T-cell (primary cell): ENCODE results near the gene DLG1. TPM values are rescaled to one million over a fixed set of nuclear protein-coding genes. Genes with fewer than 3 reads are reported as not detected.

Source experiments
- ATAC-seq, 4 experiments: fragments of 200-7000 bp in 3 of 4; fragments of 150-1000 bp in 1 of 4; cut with Tn5 transposase; replicated peaks in 1 of 4; 1 replicate in 3 of 4; 2 replicates in 1 of 4; pipeline ENCODE4 v1.10.0; 2021; ENCODE audit warnings: moderate library complexity in 3 of 4, mild to moderate bottlenecking in 2 of 4, moderate number of reproducible peaks in 1 of 4
- CTCF ChIA-PET, 2 donors: fragments of 300-600 bp; sonication (Branson Sonifier 250); formaldehyde crosslinking; loops; one replicate each; lab custom pipeline; 2022; ENCODE audit warnings: antibody characterized with exemption in 2 of 2; lab: Charles Lee
- POLR2A ChIA-PET, 2 donors: fragments of 300-600 bp; sonication (Branson Sonifier 250); formaldehyde crosslinking; loops; one replicate each; lab custom pipeline; 2022; ENCODE audit warnings: antibody characterized with exemption in 2 of 2; lab: Charles Lee
- DNase-seq, 35 experiments: peaks; one replicate each; pipeline versions ENCODE4 v3.0.0 to v3.0.0-alpha.2; 2013 to 2023
- H3K27ac ChIP-seq: one replicate; pipeline ENCODE4 v1.5.1; 2013; ENCODE audit warnings: low read length
- H3K27me3 ChIP-seq, 2 experiments: replicated peaks in 1 of 2; 1 replicate in 1 of 2; 2 replicates in 1 of 2; pipeline versions ENCODE4 v1.6.1 to v1.7.0; 2013; ENCODE audit warnings: low read length in 1 of 2, mixed read lengths in 1 of 2; ENCODE audit not compliant: control insufficient read depth in 2 of 2, insufficient read depth in 2 of 2; ENCODE audit errors: extremely low read depth in 1 of 2
- H3K36me3 ChIP-seq, 2 donors: 1 replicate in 1 of 2; 2 replicates in 1 of 2; pipeline versions ENCODE4 v1.6.1 to v1.7.0; 2013; ENCODE audit warnings: low read length in 1 of 2; ENCODE audit not compliant: control insufficient read depth in 2 of 2, insufficient read depth in 1 of 2; ENCODE audit errors: extremely low read depth in 1 of 2
- H3K4me1 ChIP-seq, 2 experiments: 1 replicate in 1 of 2; 2 replicates in 1 of 2; pipeline versions ENCODE4 v1.6.1 to v1.7.0; 2013; ENCODE audit warnings: low read length in 2 of 2, mixed read lengths in 1 of 2; ENCODE audit not compliant: insufficient read depth in 2 of 2, control insufficient read depth in 1 of 2; ENCODE audit errors: extremely low read depth in 1 of 2
- H3K4me3 ChIP-seq, 2 donors: 1 replicate in 1 of 2; 2 replicates in 1 of 2; pipeline versions ENCODE4 v1.5.1 to v1.7.0; 2013; ENCODE audit warnings: mild to moderate bottlenecking in 2 of 2, low read length in 1 of 2, moderate library complexity in 1 of 2; ENCODE audit not compliant: control insufficient read depth in 1 of 2; ENCODE audit errors: extremely low read depth in 1 of 2
- H3K9me3 ChIP-seq: 2 replicates; pipeline ENCODE4 v1.7.0; 2013
- H3K27ac Mint-ChIP-seq, 2 donors: one replicate each; pipeline ENCODE4 v1.8.0; 2020 to 2021; ENCODE audit warnings: mild to moderate bottlenecking in 2 of 2, mixed read lengths in 2 of 2
- H3K27me3 Mint-ChIP-seq, 2 donors: one replicate each; pipeline ENCODE4 v1.8.0; 2021 to 2022; ENCODE audit warnings: mixed read lengths in 2 of 2
- H3K36me3 Mint-ChIP-seq: one replicate; pipeline ENCODE4 v1.8.0; 2021; ENCODE audit warnings: mixed read lengths
- H3K4me1 Mint-ChIP-seq, 3 donors: one replicate each; pipeline ENCODE4 v1.8.0; 2020 to 2022; ENCODE audit warnings: mixed read lengths in 3 of 3, mild to moderate bottlenecking in 1 of 3
- H3K4me3 Mint-ChIP-seq, 3 donors: one replicate each; pipeline ENCODE4 v1.8.0; 2020 to 2022; ENCODE audit warnings: mild to moderate bottlenecking in 3 of 3, mixed read lengths in 3 of 3, moderate library complexity in 3 of 3
- H3K9me3 Mint-ChIP-seq, 3 donors: one replicate each; pipeline ENCODE4 v1.8.0; 2020 to 2022; ENCODE audit warnings: mixed read lengths in 3 of 3
- WGBS: methylation state at CpG from one replicate; pipeline ENCODE4 v1.1.5; 2013; ENCODE audit warnings: missing lambda C conversion rate; ENCODE audit not compliant: insufficient coverage; 5-methylcytosine and 5-hydroxymethylcytosine counted together
- total RNA-seq, 35 experiments: library from RNA in 6 of 35; stranded (reverse) in 6 of 35; fragments of 120-200 nt in 1 of 35; gene quantifications; one replicate each; pipeline versions ENCODE4 v1.2.1 to v1.2.4 and lab custom pipeline; 2013 to 2026

Gene DLG1
- total RNA-seq, 5 donors from 2014 or later (not counting 1 experiment from before 2014, with no cell fraction given) = 65.5 to 96.5 (median 68.4) TPM

DNA sequence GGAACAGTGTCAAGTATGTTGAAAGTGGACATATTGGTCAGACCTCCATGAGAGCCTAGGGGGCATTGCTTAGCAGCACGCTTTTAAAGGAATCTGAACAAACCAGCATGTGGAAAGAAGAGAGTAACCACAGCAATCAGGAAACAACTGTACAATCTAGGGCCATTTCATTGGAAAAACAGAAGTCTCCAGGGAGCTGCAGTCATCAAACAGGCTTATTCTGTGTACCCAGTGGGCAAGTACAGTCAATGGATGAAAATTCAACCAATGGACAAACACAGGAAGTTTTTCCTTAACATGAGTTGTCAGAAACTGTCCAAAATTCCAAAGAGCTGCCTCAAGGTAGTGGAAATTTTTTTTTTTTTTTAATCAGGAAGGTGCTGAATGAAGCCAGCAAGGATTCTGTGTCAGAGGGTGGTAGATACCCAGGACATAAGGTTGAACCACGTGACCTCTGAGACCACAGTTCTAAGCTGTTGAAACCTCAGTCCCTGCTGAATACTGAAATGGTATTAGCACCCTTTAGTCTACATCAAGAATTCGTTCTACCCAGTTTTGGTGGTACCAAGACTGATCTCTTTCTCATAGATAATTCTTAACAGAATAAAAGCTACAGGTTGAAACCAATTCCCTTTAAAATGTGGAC is 4.4 kb upstream of the DLG1 start:
- H3K4me1 Mint-ChIP-seq = peaks cover 15 to 17% (median 17%) of the 10 kb centered on the region in 3 donors
- peaks cover 9 to 11% of the 10 kb centered on the region in 2 donors for H3K27me3 Mint-ChIP-seq
- POLR2A ChIA-PET = no interaction called here
- Histone ChIP-seq H3K4me1 (peaks cover 11 to 16% of the 10 kb centered on the region in 2 experiments), H3K4me3 (no peak overlapping the region), H3K36me3 (no peaks in the 10 kb centered on the region), H3K27ac (no peak overlapping the region), H3K9me3 (no peaks in the 10 kb centered on the region), H3K27me3 (peaks cover 3 to 5% of the 10 kb centered on the region in 2 experiments)
- H3K9me3 Mint-ChIP-seq = no peaks in the 10 kb centered on the region
- ATAC-seq = no peak
- CTCF ChIA-PET = interaction anchor here in 1 of 2 donors (0.9 to 1.1 kb wide), 2 partner anchors 10 to 46 kb away, joined by 3 read pairs; no protein-coding TSS in a partner anchor
- no peak overlapping the region for H3K4me3 Mint-ChIP-seq
- 61% methylated on average over 2 of the region's 3 CpGs for WGBS
- no peak overlapping the region for H3K27ac Mint-ChIP-seq
- H3K36me3 Mint-ChIP-seq = no peaks in the 10 kb centered on the region
- DNase-seq = peak in 1 of 35 experiments; percentile 34

DNA sequence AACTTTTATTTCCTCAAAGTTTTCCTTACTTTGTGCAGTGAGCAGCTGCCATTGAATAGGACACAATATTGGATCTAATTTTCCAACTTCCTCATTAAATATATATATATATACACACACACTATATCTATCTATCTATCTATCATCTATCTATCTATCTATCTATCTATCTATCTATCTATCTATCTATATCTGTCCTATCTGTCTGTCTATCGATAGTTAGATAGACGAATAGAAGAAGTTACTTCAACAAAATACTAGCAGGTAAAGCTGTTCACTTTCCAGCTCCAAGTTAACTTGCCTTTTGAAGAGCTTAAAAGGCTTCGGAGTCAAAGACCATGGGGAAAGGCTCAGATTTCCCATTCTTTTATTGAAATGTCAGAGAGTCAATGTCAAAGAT is 3.6 kb upstream of the DLG1 start:
- no peak overlapping the region for H3K27ac ChIP-seq
- no peak for DNase-seq
- POLR2A ChIA-PET = no interaction called here
- H3K27me3 Mint-ChIP-seq = peaks cover 9 to 11% of the 10 kb centered on the region in 2 donors
- no peak overlapping the region for H3K4me3 ChIP-seq
- no peak overlapping the region for H3K4me3 Mint-ChIP-seq
- CTCF ChIA-PET = interaction anchor here in 1 of 2 donors (0.9 kb wide), 1 partner anchor 11 kb away, joined by 3 read pairs; no protein-coding TSS in a partner anchor
- H3K4me1 Mint-ChIP-seq = peaks cover 18 to 19% (median 18%) of the 10 kb centered on the region in 3 donors
- H3K36me3 Mint-ChIP-seq = no peaks in the 10 kb centered on the region
- H3K36me3 ChIP-seq = no peaks in the 10 kb centered on the region
- H3K9me3 ChIP-seq = no peaks in the 10 kb centered on the region
- whole genome bisulfite sequencing = no CpG with 5 or more reads among the region's 3 CpGs
- H3K4me1 ChIP-seq = peaks cover 11 to 16% of the 10 kb centered on the region in 2 experiments
- no peak overlapping the region for H3K27ac Mint-ChIP-seq
- peaks cover 3 to 5% of the 10 kb centered on the region in 2 experiments for H3K27me3 ChIP-seq
- no peak for ATAC-seq
- no peaks in the 10 kb centered on the region for H3K9me3 Mint-ChIP-seq

DNA sequence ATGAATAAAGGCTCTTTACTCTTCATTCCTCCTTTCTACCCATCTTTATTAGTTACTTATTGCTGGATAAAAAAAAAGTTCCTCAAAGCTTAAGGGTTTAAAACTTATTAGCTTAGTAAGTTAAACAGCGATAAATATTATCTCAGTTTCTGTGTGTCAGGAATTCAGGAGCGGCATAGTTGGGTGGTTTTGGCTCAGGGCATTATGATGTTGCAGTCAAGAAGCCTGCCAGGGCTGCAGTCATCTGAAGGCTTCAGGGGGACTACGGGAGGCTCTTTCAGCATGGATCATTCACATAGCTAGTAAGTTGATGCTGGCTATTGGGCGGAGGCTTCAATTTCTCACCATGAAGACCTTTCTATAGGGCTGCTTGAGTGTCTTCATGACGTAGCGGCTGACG is 1.9 kb upstream of the DLG1 start:
- WGBS = 95% methylated on average over 4 of the region's 7 CpGs
- Histone ChIP-seq H3K9me3 (no peaks in the 10 kb centered on the region), H3K36me3 (no peaks in the 10 kb centered on the region), H3K4me1 (peaks cover 13 to 19% of the 10 kb centered on the region in 2 experiments), H3K27ac (no peak overlapping the region), H3K27me3 (peaks cover 3 to 5% of the 10 kb centered on the region in 2 experiments), H3K4me3 (no peak overlapping the region)
- no peak overlapping the region for H3K27ac Mint-ChIP-seq
- H3K27me3 Mint-ChIP-seq = peaks cover 9 to 11% of the 10 kb centered on the region in 2 donors
- no peak overlapping the region for H3K4me3 Mint-ChIP-seq
- ChIA-PET POLR2A (interaction anchor here in 1 of 2 donors (0.6 kb wide), 2 partner anchors 14 to 647 kb away, joined by 3 read pairs; no protein-coding TSS in a partner anchor), CTCF (no interaction called here)
- DNase-seq = no peak
- no peaks in the 10 kb centered on the region for H3K9me3 Mint-ChIP-seq
- no peak for ATAC-seq
- peaks cover 24 to 28% (median 26%) of the 10 kb centered on the region in 3 donors for H3K4me1 Mint-ChIP-seq
- no peaks in the 10 kb centered on the region for H3K36me3 Mint-ChIP-seq

DNA sequence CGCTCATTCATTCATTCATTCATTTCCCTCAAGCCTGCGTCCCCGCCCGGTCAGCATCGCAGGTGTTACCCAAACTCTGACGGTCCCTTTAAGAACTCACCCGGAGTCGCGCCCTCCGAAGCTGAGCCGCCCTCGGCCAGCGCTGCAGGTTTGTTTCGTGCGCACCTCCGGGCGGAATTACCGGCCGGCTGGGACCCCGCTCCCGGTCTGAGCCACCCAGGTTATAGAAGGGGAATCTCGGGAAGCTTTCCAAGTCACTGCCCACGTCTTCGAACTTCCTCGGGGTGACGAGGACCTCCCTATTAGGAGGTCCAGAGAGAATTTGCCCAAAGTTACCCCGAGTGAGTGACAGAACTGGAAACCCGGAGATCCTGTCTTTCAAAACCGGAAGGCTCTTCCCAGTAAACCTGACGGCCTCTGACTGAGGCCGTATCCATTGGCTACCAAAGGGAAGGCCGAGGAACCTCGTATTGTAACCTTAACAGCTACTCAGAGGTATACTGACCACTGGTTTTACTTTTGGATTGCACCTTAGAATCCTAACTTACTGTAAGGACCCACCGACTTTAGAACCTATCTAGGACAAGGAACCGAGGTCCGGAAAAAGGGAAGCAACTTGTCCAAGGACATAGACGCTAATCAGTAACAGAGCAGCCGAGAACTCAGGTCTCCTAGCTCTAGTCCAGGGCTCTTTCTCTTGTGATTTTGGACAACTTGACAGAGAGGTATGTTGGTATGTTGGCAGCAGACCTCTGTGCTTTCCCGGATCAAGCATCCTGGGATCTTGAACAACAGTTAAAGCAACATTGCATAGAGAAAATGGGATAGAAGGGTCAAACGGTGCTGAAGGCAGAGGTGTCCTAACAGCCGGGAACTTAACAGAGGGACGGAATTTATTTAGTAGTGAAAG is 788 bp upstream of the DLG1 start:
- peak overlapping the region; percentile 64 to 76 for H3K27ac Mint-ChIP-seq
- peaks cover 3 to 5% of the 10 kb centered on the region in 2 experiments for H3K27me3 ChIP-seq
- H3K9me3 ChIP-seq = no peaks in the 10 kb centered on the region
- peaks cover 26 to 36% (median 28%) of the 10 kb centered on the region in 3 donors for H3K4me1 Mint-ChIP-seq
- peak overlapping the region; percentile 90 to 93 (median 91) for H3K4me3 Mint-ChIP-seq
- H3K36me3 Mint-ChIP-seq = no peaks in the 10 kb centered on the region
- H3K27me3 Mint-ChIP-seq = peaks cover 9 to 11% of the 10 kb centered on the region in 2 donors
- peaks cover 0 to 4% of the 10 kb centered on the region in 2 donors for H3K36me3 ChIP-seq
- peak overlapping the region; percentile 88 to 98 for H3K4me3 ChIP-seq
- DNase-seq (peak in 9 of 35 experiments; percentile 4 to 39 (median 16)), ATAC-seq (no peak)
- H3K27ac ChIP-seq = no peak overlapping the region
- peaks cover 13 to 19% of the 10 kb centered on the region in 2 experiments for H3K4me1 ChIP-seq
- ChIA-PET CTCF (no interaction called here), POLR2A (no interaction called here)
- 8% methylated on average over 39 of the region's 42 CpGs for WGBS
- no peaks in the 10 kb centered on the region for H3K9me3 Mint-ChIP-seq

DNA sequence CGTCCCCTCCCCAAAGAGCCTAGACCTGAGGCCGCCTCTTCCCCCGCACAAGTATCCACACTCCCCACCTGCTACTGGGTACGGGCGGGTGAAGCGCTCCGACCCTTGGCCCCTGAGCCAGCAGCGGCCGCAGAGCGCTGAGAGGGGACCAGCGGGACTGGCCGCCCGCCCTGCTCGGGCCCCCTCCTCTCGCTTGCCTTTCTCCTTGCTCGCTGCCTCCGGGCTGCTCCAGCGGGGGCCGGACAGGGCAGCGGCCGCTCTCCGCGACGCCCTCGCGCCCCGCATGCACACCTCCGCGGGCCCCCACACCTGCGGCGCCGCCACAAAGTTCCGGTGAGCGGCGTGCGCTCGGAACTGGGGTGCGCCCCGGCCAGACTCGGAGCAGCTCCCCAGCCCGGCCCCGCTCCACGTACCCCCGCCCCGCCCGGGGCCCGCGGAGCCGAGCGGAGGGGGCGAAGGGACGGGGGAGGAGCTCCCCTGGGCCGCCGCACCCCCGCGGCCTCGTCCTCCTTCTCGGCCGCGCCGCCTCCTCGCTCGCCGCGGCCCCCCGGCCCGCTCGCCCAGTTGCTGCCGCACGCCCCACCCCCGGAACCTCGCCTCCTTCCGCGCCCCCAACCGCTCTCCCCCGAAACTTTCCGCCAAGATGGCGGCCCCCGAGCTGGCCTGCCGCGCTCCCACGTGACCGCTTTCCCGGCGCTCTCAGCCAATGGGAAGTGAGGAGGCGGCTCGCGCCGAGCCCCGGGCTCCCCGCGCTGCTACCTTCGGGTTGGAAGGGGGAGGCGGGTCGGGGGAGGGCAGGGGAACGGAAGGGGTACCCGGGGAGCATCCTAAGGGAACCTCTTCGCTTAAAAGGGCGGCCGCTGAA is 704 bp downstream of the DLG1 start:
- CTCF ChIA-PET = interaction anchor here (0.6 to 1.0 kb wide), 4 partner anchors 9 to 329 kb away, joined by 3 to 10 read pairs (median 4); no protein-coding TSS in a partner anchor
- Histone ChIP-seq H3K9me3 (no peaks in the 10 kb centered on the region), H3K27me3 (peaks cover 3 to 5% of the 10 kb centered on the region in 2 experiments), H3K36me3 (peaks cover 0 to 4% of the 10 kb centered on the region in 2 donors), H3K4me3 (peak overlapping the region; percentile 88 to 98), H3K27ac (peak overlapping the region; percentile 68), H3K4me1 (peaks cover 13 to 19% of the 10 kb centered on the region in 2 experiments)
- Mint-ChIP-seq H3K4me3 (peak overlapping the region; percentile 91 to 95 (median 93)), H3K27me3 (peaks cover 9 to 11% of the 10 kb centered on the region in 2 donors), H3K9me3 (no peaks in the 10 kb centered on the region), H3K4me1 (peaks cover 39 to 47% (median 42%) of the 10 kb centered on the region in 3 donors), H3K36me3 (no peaks in the 10 kb centered on the region), H3K27ac (peak overlapping the region; percentile 89 to 91)
- ATAC-seq (peak; percentile 84 to 87 (median 86)), DNase-seq (peak; percentile 74 to 91 (median 83))
- POLR2A ChIA-PET = interaction anchor here (0.5 to 1.0 kb wide), 7 partner anchors 8 to 1127 kb away, joined by 3 to 8 read pairs (median 5); no protein-coding TSS in a partner anchor
- WGBS = under 1% methylated on average over 75 of the region's 100 CpGs
